K562 (cell line): ENCODE data around the gene GJE1. TPM values are rescaled to one million over a fixed set of nuclear protein-coding genes. Genes with fewer than 3 reads are reported as not detected.

Source experiments
- ATAC-seq: fragments of 200-7000 bp; cut with Tn5 transposase; 3 replicates; pipeline ENCODE4 v1.9.1; 2020; ENCODE audit warnings: moderate library complexity
- BruUV-seq: library from RNA; stranded (reverse); fragments of 400-500 nt; replicated peaks from 2 replicates; lab custom pipeline; 2021; lab: Mats Ljungman, UMichigan
- CTCF ChIA-PET: fragments of 300-600 bp; formaldehyde crosslinking; extraction: SDS; loops from one replicate; lab custom pipeline; 2021; ENCODE audit warnings: low intra/inter-chr PET ratio; lab: Yijun Ruan, JAX
- POLR2A ChIA-PET: fragments of 300-600, 350-650 bp; sonication (Branson Sonifier 250); formaldehyde crosslinking; extraction: SDS; loops from one replicate; lab custom pipeline; 2021; ENCODE audit warnings: antibody characterized with exemption, inconsistent platforms; lab: Yijun Ruan, JAX
- DNase-seq, 4 experiments: peaks; one replicate each; pipeline versions ENCODE4 v3.0.0 to v3.0.0-alpha.2; 2011 to 2018; ENCODE audit warnings: low spot score in 3 of 4, mixed read lengths in 3 of 4; ENCODE audit errors: extremely low read depth in 1 of 4
- FAIRE-seq: peaks from 2 replicates; lab custom pipeline; 2011; peaks lifted over from hg19 to GRCh38; lab: Jason Lieb, UNC
- H2AFZ ChIP-seq: 2 replicates; pipeline ENCODE4 v1.6.0; 2011; ENCODE audit warnings: low read depth, low read length, control low read depth, inconsistent platforms
- H3K27ac ChIP-seq: fragments of 200-600 bp; 3 replicates; pipeline ENCODE4 v1.8.0; 2011; ENCODE audit warnings: low read depth, mild to moderate bottlenecking, control low read depth, inconsistent platforms, low read length, moderate library complexity, mixed read lengths; ENCODE audit errors: extremely low read depth
- H3K27me3 ChIP-seq, 2 experiments: fragments of 300-600 bp in 1 of 2; 2 replicates in 1 of 2; 3 replicates in 1 of 2; pipeline versions ENCODE4 v1.6.0 to v1.8.0; 2011; ENCODE audit warnings: inconsistent platforms in 2 of 2, low read length in 2 of 2, mild to moderate bottlenecking in 1 of 2, mixed read lengths in 1 of 2, moderate library complexity in 1 of 2; ENCODE audit not compliant: control insufficient read depth in 2 of 2, insufficient read depth in 2 of 2
- H3K36me3 ChIP-seq: fragments of 300-600 bp; 3 replicates; pipeline ENCODE4 v1.8.0; 2011; ENCODE audit warnings: mild to moderate bottlenecking, low read length, inconsistent platforms; ENCODE audit not compliant: control insufficient read depth, insufficient read depth
- H3K4me1 ChIP-seq, 2 experiments: fragments of 200-600 bp in 1 of 2; replicated peaks in 1 of 2; 2 replicates in 1 of 2; 3 replicates in 1 of 2; pipeline versions ENCODE4 v1.5.1 to v1.8.0; 2011; ENCODE audit warnings: inconsistent platforms in 2 of 2, low read length in 2 of 2, mild to moderate bottlenecking in 1 of 2, mixed read lengths in 1 of 2, moderate library complexity in 1 of 2; ENCODE audit not compliant: control insufficient read depth in 2 of 2, insufficient read depth in 2 of 2
- H3K4me2 ChIP-seq: 2 replicates; pipeline ENCODE4 v1.6.1; 2011; ENCODE audit warnings: low read length, control low read depth, inconsistent platforms, mixed read lengths; ENCODE audit not compliant: insufficient read depth
- H3K4me3 ChIP-seq: fragments of 200-600 bp; sonication (generic), shearing (Covaris generic); 2 replicates; pipeline ENCODE4 v1.5.1; 2016; ENCODE audit warnings: control low read depth, inconsistent platforms
- H3K79me2 ChIP-seq: fragments of 200-600 bp; 3 replicates; pipeline ENCODE4 v1.8.0; 2011; ENCODE audit warnings: low read length, inconsistent platforms; ENCODE audit not compliant: control insufficient read depth, insufficient read depth
- H3K9ac ChIP-seq, 2 experiments: 2 replicates each; pipeline versions ENCODE4 v1.6.0 to v1.6.1; 2011; ENCODE audit warnings: low read depth in 2 of 2, low read length in 2 of 2, control low read depth in 1 of 2, inconsistent platforms in 1 of 2, mild to moderate bottlenecking in 1 of 2, mixed read lengths in 1 of 2; ENCODE audit not compliant: insufficient read depth in 1 of 2
- H3K9me1 ChIP-seq: one replicate; pipeline ENCODE4 v1.6.0; 2011; ENCODE audit warnings: inconsistent platforms, mild to moderate bottlenecking, low read length, moderate library complexity; ENCODE audit not compliant: control insufficient read depth, insufficient read depth
- H3K9me3 ChIP-seq: replicated peaks from 2 replicates; pipeline ENCODE4 v1.5.1; 2011; ENCODE audit warnings: low read depth, low read length, inconsistent platforms; ENCODE audit not compliant: control insufficient read depth, insufficient read depth
- H4K20me1 ChIP-seq: replicated peaks from 2 replicates; pipeline ENCODE4 v1.6.1; 2011; ENCODE audit warnings: low read length, inconsistent platforms, mixed read lengths; ENCODE audit not compliant: control insufficient read depth, insufficient read depth
- ATF1 ChIP-seq, 2 experiments: fragments of 450-650 bp in 1 of 2; IDR thresholded peaks; 2 replicates each; pipeline ENCODE4 v1.6.1; 2016; ENCODE audit warnings: missing compliant biosample characterization in 1 of 2, missing genetic modification characterization in 1 of 2
- BRF1 ChIP-seq: IDR thresholded peaks from 3 replicates; pipeline ENCODE4 v1.6.1; 2011; ENCODE audit warnings: borderline replicate concordance, mild to moderate bottlenecking; ENCODE audit not compliant: insufficient read length; ENCODE audit errors: extremely low read depth
- CTCFL ChIP-seq: IDR thresholded peaks from 2 replicates; pipeline ENCODE4 v1.6.1; 2011; ENCODE audit warnings: borderline replicate concordance, low read depth, mild to moderate bottlenecking, moderate library complexity, low read length; ENCODE audit not compliant: insufficient read depth, poor library complexity, severe bottlenecking
- HMG20A ChIP-seq: fragments of 450-650 bp; formaldehyde crosslinking; conservative IDR thresholded peaks from 2 replicates; pipeline ENCODE4 v1.4.0; 2020; ENCODE audit warnings: mild to moderate bottlenecking, mixed read lengths
- NONO ChIP-seq, 2 experiments: fragments of 200-400 bp in 1 of 2; fragments of 450-650 bp in 1 of 2; formaldehyde crosslinking in 1 of 2; IDR thresholded peaks; 2 replicates each; pipeline ENCODE4 v1.6.1; 2017; ENCODE audit warnings: low read depth in 2 of 2, mild to moderate bottlenecking in 2 of 2, moderate library complexity in 2 of 2, low read length in 1 of 2
- PHF8 ChIP-seq: fragments of 200-600 bp; sonication (generic); IDR thresholded peaks from 2 replicates; pipeline ENCODE4 v1.6.1; 2012; ENCODE audit warnings: mixed run types, mild to moderate bottlenecking, inconsistent platforms, low read length, moderate library complexity, borderline replicate concordance
- PURB ChIP-seq: sonication (generic); formaldehyde crosslinking; IDR thresholded peaks from 2 replicates; pipeline ENCODE4 v1.9.0; 2021; ENCODE audit warnings: low read depth, mild to moderate bottlenecking, missing genetic modification reagents
- TBL1XR1 ChIP-seq, 2 experiments: IDR thresholded peaks; 2 replicates each; pipeline ENCODE4 v1.6.1; 2012; ENCODE audit warnings: improper control_type of control experiment in 2 of 2, low read length in 2 of 2, mild to moderate bottlenecking in 1 of 2
- TSHZ1 ChIP-seq: fragments of 250-450 bp; sonication (Bioruptor Pico); IDR thresholded peaks from 2 replicates; pipeline ENCODE4 v1.4.0; 2020; ENCODE audit warnings: mild to moderate bottlenecking, moderate library complexity
- ZBTB17 ChIP-seq: fragments of 450-650 bp; formaldehyde crosslinking; IDR thresholded peaks from 2 replicates; pipeline ENCODE4 v1.4.0; 2020; ENCODE audit warnings: mild to moderate bottlenecking
- ZFP1 ChIP-seq: fragments of 450-650 bp; formaldehyde crosslinking; IDR thresholded peaks from 2 replicates; pipeline ENCODE4 v1.4.0; 2020; ENCODE audit warnings: mild to moderate bottlenecking, mixed read lengths
- ZNF280A ChIP-seq: fragments of 450-650 bp; IDR thresholded peaks from 2 replicates; pipeline ENCODE4 v1.6.1; 2018; ENCODE audit warnings: mild to moderate bottlenecking, low read depth; ENCODE audit not compliant: partially characterized antibody
- ZNF324 ChIP-seq: fragments of 250-450 bp; sonication (Bioruptor Pico); IDR thresholded peaks from 2 replicates; pipeline ENCODE4 v1.4.0; 2020; ENCODE audit warnings: mild to moderate bottlenecking
- WGBS: fragments of 100-300 bp; shearing (Covaris generic); methylation state at CpG from one replicate; pipeline ENCODE4 v1.1.6; 2016; ENCODE audit warnings: low coverage, mixed read lengths; ENCODE audit not compliant: insufficient coverage; ENCODE audit errors: missing lambda C conversion rate; 5-methylcytosine and 5-hydroxymethylcytosine counted together
- in situ Hi-C: fragments of 300-500 bp; cut with MboI; formaldehyde crosslinking; loops from 4 replicates; pipeline ENCODE4 v1.15.0; 2018; ENCODE audit warnings: inconsistent platforms, mixed read lengths
- intact Hi-C: fragments of 100-400 bp; cut with micrococcal nuclease; formaldehyde crosslinking; loops from 2 replicates; pipeline ENCODE4 v1.14.2; 2022
- polyA plus RNA-seq, 8 experiments: library from polyadenylated mRNA; depleted of rRNA in 4 of 8; stranded (reverse) in 5 of 8; unstranded in 3 of 8; fragments of >200 nt; fragmentation: Nextera tagmentation in 2 of 8; fragmentation: Illumina TruSeq in 1 of 8; extraction: Ambion mirVana in 2 of 8; extraction: Trizol in 1 of 8; gene quantifications; 2 replicates each; pipeline versions ENCODE4 v1.2.1 to v1.2.3, GENCODE V29; 2011 to 2014; ENCODE audit warnings: inconsistent platforms in 1 of 8, missing spikeins in 1 of 8
- total RNA-seq, 7 experiments: library from RNA; depleted of rRNA in 6 of 7; stranded (reverse); fragments of >200 nt in 6 of 7; fragmentation: Illumina TruSeq in 2 of 7; extraction: Trizol in 2 of 7; gene quantifications; 2 replicates each; pipeline versions ENCODE4 v1.2.1 to v1.2.3, GENCODE V29; 2011 to 2021; ENCODE audit warnings: low replicate concordance in 1 of 7

The GJE1 gene
- total and polyA plus RNA-seq, 9 of the 15 experiments (the other 6 are each of a cell fraction or from before 2014, with no cell fraction given), result not detected

GRCh38 chr6:142184307-142184706, 51.6 kb downstream of the GJE1 start:
- DNase-seq (no peak), FAIRE-seq (no peak), ATAC-seq (no peak)
- no peaks in the 10 kb centered on the region for H3K27me3 ChIP-seq
- CTCF ChIA-PET, result no interaction called here
- POLR2A ChIA-PET, result no interaction called here
- H3K79me2 ChIP-seq, result no peaks in the 10 kb centered on the region
- no peaks in the 10 kb centered on the region; a peak in 1 of 5 replicates for H3K4me1 ChIP-seq
- H3K27ac ChIP-seq, result no peak overlapping the region
- H3K9ac ChIP-seq, result no peak overlapping the region
- no peak overlapping the region for H3K4me2 ChIP-seq
- H3K4me3 ChIP-seq, result no peak overlapping the region
- no TSS peak for BruUV-seq
- peaks cover 4% of the 10 kb centered on the region; the same call in 1 of the 3 replicates for H3K36me3 ChIP-seq
- no peaks in the 10 kb centered on the region for H3K9me3 ChIP-seq
- H4K20me1 ChIP-seq, result no peaks in the 10 kb centered on the region
- H2AFZ ChIP-seq, result no peak overlapping the region
- intact Hi-C loops (no loop called here), in situ Hi-C loops (no loop called here)
- no peaks in the 10 kb centered on the region for H3K9me1 ChIP-seq
- WGBS, result 49% methylated on average over 2 of the region's 2 CpGs
- TF ChIP-seq ZNF324 (CRISPR knock-in tag) (no peak), ZNF280A (no peak), ZFP1 (CRISPR knock-in tag) (no peak), CTCFL (no peak), PHF8 (no peak), TSHZ1 (CRISPR knock-in tag) (no peak), NONO (IDR thresholded peaks at IDR 0.05; ENCODE audit: low read depth in 2 of 2, low read length in 1 of 2) (no peak), HMG20A (CRISPR knock-in tag) (no peak), ATF1 (CRISPR knock-in tag; IDR thresholded peaks at IDR 0.05) (no peak), ATF1 (tag; IDR thresholded peaks at IDR 0.05) (no peak), ZBTB17 (CRISPR knock-in tag) (no peak), PURB (no peak), BRF1 (no peak), TBL1XR1 (IDR thresholded peaks at IDR 0.05; ENCODE audit: low read length in 2 of 2) (no peak)
